ENCODE data around the gene KRT6A. TPM values are rescaled to one million over a fixed set of nuclear protein-coding genes. Genes with fewer than 3 reads are reported as not detected.

Gene KRT6A
- total and polyA plus RNA-seq, 2 of the 8 experiments (the other 6 are each of a cell fraction or from before 2014, with no cell fraction given) = 0.11 TPM; not detected in 1

- Histone ChIP-seq H3K4me1 (replicated peaks in 1 of 4; ENCODE audit: control insufficient read depth in 3 of 4, insufficient read depth in 4 of 4, low read length in 3 of 4) (peaks cover 0 to 1% (median 0%) of the 10 kb centered on the region in 4 experiments; a peak in 1 of 7 replicates), H4K5ac (ENCODE audit: insufficient read length, low read depth, low read length) (no peak overlapping the region), H2BK12ac (ENCODE audit: low read depth, low read length) (no peak overlapping the region), H2BK5ac (ENCODE audit: low read depth, low read length) (no peak overlapping the region), H3K27ac (ENCODE audit: low read depth, low read length) (no peak overlapping the region), H2BK15ac (ENCODE audit: low read length) (no peak overlapping the region), H3K23ac (ENCODE audit: insufficient read length) (no peak overlapping the region), H4K8ac (ENCODE audit: extremely low read depth, insufficient read depth, low read length) (no peak overlapping the region), H3K79me1 (ENCODE audit: low read depth, low read length) (no peaks in the 10 kb centered on the region), H3K79me2 (ENCODE audit: control insufficient read depth in 1 of 2, insufficient read depth in 2 of 2, low read length in 2 of 2) (no peaks in the 10 kb centered on the region), H3K56ac (replicated peaks; ENCODE audit: insufficient read length, low read depth, low read length) (no peak overlapping the region), H3K23me2 (ENCODE audit: low read depth, low read length) (no peaks in the 10 kb centered on the region), H3K18ac (ENCODE audit: extremely low read depth, low read length) (no peak overlapping the region), H3K9me3 (ENCODE audit: insufficient read depth in 2 of 2, low read depth in 1 of 2, low read length in 1 of 2) (no peaks in the 10 kb centered on the region), H3K36me3 (ENCODE audit: control insufficient read depth in 2 of 4, insufficient read depth in 4 of 4, low read length in 3 of 4) (no peaks in the 10 kb centered on the region), H2AFZ (ENCODE audit: low read length) (no peak overlapping the region), H2BK20ac (ENCODE audit: low read length) (no peak overlapping the region), H3K9ac (replicated peaks in 1 of 4; ENCODE audit: extremely low read depth in 1 of 4, low read depth in 3 of 4, low read length in 3 of 4) (no peak overlapping the region), H4K91ac (replicated peaks; ENCODE audit: insufficient read length, low read length) (no peak overlapping the region), H3K4me3 (ENCODE audit: extremely low read depth in 1 of 4, insufficient read depth in 2 of 4, low read depth in 3 of 4, low read length in 4 of 4) (no peak overlapping the region), H4K20me1 (replicated peaks in 1 of 2; ENCODE audit: control insufficient read depth in 1 of 2, insufficient read depth in 2 of 2, low read length in 2 of 2) (no peaks in the 10 kb centered on the region), H3K4ac (replicated peaks; ENCODE audit: insufficient read length, low read depth, low read length) (no peak overlapping the region), H3K14ac (ENCODE audit: insufficient read length) (no peak overlapping the region), H3K27me3 (replicated peaks in 1 of 4; ENCODE audit: control insufficient read depth in 3 of 4, extremely low read depth in 1 of 4, insufficient read depth in 3 of 4, low read length in 3 of 4) (no peaks in the 10 kb centered on the region; a peak in 1 of 7 replicates), H2BK120ac (replicated peaks; ENCODE audit: low read depth, low read length) (no peak overlapping the region), H3K4me2 (ENCODE audit: insufficient read depth in 1 of 2, low read depth in 2 of 2, low read length in 2 of 2) (no peak overlapping the region), H2AK5ac (ENCODE audit: low read depth, low read length) (no peak overlapping the region)
- FAIRE-seq = no peak
- 88% methylated on average over 4 of the region's 5 CpGs; no CpG with 5 or more reads in 1 of the 2 experiments for WGBS, 2 experiments (ENCODE audit: extremely low coverage in 1 of 2, insufficient coverage in 1 of 2, insufficient read length in 1 of 2, insufficient replicate concordance in 2 of 2, low coverage in 1 of 2, low lambda C conversion rate in 2 of 2, missing lambda C conversion rate in 1 of 2)
- DNase-seq (ENCODE audit: low read depth in 1 of 2, low spot score in 2 of 2) = peak in 1 of 2 experiments; percentile 24
- POLR2A ChIA-PET (ENCODE audit: partially characterized antibody) = no interaction called here
- CTCF ChIA-PET (ENCODE audit: partially characterized antibody) = interaction anchor here (1.0 to 1.2 kb wide), 3 partner anchors 14 to 134 kb away, joined by 3 read pairs; no protein-coding TSS in a partner anchor
- TF ChIP-seq MAFK (IDR thresholded peaks at IDR 0.05; ENCODE audit: low read depth, low read length) (no peak), CEBPB (IDR thresholded peaks at IDR 0.05; ENCODE audit: low read depth, low read length) (no peak), ASH2L (IDR thresholded peaks at IDR 0.05; ENCODE audit: low read length) (no peak), MAX (IDR thresholded peaks at IDR 0.05) (no peak), KDM4A (IDR thresholded peaks at IDR 0.05; ENCODE audit: low read depth, low read length, severe bottlenecking) (no peak), RNF2 (IDR thresholded peaks at IDR 0.05; ENCODE audit: borderline replicate concordance, low read depth, low read length, missing control alignments, poor library complexity, severe bottlenecking) (no peak), NANOG (IDR thresholded peaks at IDR 0.05; ENCODE audit: insufficient read depth, low read depth, low read length, poor library complexity, severe bottlenecking) (no peak), KDM1A (IDR thresholded peaks at IDR 0.05; ENCODE audit: borderline replicate concordance, low read length) (no peak), CHD2 (IDR thresholded peaks at IDR 0.05; ENCODE audit: low read length) (no peak), CBX5 (IDR thresholded peaks at IDR 0.05; ENCODE audit: low read depth, low read length) (no peak), YY1 (IDR thresholded peaks at IDR 0.05; ENCODE audit: low read depth, low read length) (no peak)
These were observed 32.0 kb upstream of the KRT6A start for GRCh38 chr12:52524898-52525591.
